Tibial artery (tissue), 4 donors: Measurements from ENCODE around the gene ABCB9.

Experiments
- DNase-seq, 2 donors: peaks; one replicate each; pipeline ENCODE4 v3.0.0-alpha.2; 2019
- H3K27ac ChIP-seq, 2 donors: fragments of 200-600 bp; sonication (generic) in 1 of 2; 1 replicate in 1 of 2; 2 replicates in 1 of 2; pipeline ENCODE4 v1.5.1; 2018 to 2019; ENCODE audit warnings: mild to moderate bottlenecking in 1 of 2
- H3K27me3 ChIP-seq, 2 donors: fragments of 200-600 bp; sonication (generic) in 1 of 2; one replicate each; pipeline versions ENCODE4 v1.5.1 to v1.6.0; 2016 to 2019
- H3K36me3 ChIP-seq, 3 donors: fragments of 200-600 bp; sonication (generic) in 2 of 3; one replicate each; pipeline ENCODE4 v1.5.1; 2016 to 2019; ENCODE audit warnings: mild to moderate bottlenecking in 2 of 3
- H3K4me1 ChIP-seq, 4 donors: fragments of 200-600 bp; sonication (generic) in 2 of 4; 1 replicate in 3 of 4; 2 replicates in 1 of 4; pipeline ENCODE4 v1.5.1; 2016 to 2019
- H3K4me3 ChIP-seq, 2 donors: fragments of 200-600 bp; sonication (generic) in 1 of 2; 1 replicate in 1 of 2; 2 replicates in 1 of 2; pipeline ENCODE4 v1.5.1; 2018 to 2019; ENCODE audit warnings: mild to moderate bottlenecking in 2 of 2
- H3K9me3 ChIP-seq, 3 donors: fragments of 200-600 bp; sonication (generic) in 1 of 3; one replicate each; pipeline ENCODE4 v1.5.1; 2016 to 2019
- CTCF ChIP-seq, 2 experiments: fragments of 200-600 bp in 1 of 2; fragments of 450-650 bp in 1 of 2; IDR thresholded peaks; one replicate each; pipeline ENCODE4 v1.5.1; 2017 to 2019; ENCODE audit warnings: antibody characterized with exemption in 2 of 2, mild to moderate bottlenecking in 1 of 2, moderate library complexity in 1 of 2
- intact Hi-C: fragments of 100-400 bp; cut with DNase I; formaldehyde crosslinking; loops from one replicate; pipeline ENCODE4 v1.15.0; 2023; ENCODE audit warnings: low total_unique reads

The ABCB9 gene

DNA sequence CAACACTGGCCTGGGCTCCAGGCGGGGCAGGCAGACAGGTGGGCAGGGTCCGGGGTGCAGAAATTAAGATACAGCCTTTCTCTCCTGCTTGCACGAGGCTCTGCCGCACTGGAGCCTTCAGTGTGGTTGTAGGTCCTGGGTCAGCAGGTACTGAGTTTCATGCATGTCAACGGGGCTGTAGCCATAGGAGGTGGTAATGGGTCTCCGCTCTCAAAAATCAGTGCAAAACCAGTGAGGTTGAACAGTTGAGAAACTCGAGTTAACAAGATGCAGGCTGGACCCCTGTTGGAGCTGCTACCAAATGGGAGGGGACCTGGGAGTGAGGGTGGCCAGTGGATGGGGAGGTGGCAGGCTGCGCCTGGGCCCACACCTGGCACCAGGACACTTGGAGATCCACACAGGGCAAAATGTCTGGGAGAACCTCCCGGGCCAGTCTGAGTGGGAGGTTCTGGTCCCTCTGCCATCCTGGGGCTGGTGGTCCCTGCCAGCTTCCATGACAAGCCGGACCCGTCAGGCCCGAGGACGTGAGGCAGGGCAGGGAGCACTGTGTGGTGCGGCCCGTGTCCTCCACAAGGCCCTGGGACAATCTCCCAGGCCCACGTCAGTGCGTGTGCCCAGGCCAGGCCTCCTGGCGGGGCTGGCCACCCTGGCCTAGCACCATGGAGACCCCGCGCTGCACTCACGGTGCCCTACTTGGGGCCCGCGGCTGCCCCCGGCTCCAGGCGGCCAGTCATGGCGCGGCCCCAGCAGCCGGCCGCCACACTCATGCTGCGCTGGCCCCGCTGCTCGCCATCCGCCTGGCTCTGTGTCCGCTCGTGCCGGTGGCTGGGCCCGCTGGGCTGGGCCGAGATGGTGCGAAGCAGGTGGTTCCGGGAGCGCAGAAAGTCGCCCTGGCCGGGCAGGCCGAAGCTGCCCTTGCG is 19.3 kb upstream of the ABCB9 start:
- no peak for DNase-seq
- Histone ChIP-seq H3K27me3 (no peaks in the 10 kb centered on the region), H3K4me3 (no peak overlapping the region), H3K27ac (peak overlapping the region; percentile 96 to 98), H3K4me1 (peaks cover 11 to 47% (median 45%) of the 10 kb centered on the region in 4 donors), H3K9me3 (no peaks in the 10 kb centered on the region), H3K36me3 (peaks cover 0 to 62% (median 39%) of the 10 kb centered on the region in 3 donors)
- intact Hi-C loops: loop anchor here (10.0 kb wide), 1 partner anchor 159 kb away; no protein-coding TSS in a partner anchor
- TF ChIP-seq CTCF (IDR thresholded peaks at IDR 0.05): no peak

- peaks cover 0 to 57% (median 32%) of the 10 kb centered on the region in 3 donors for H3K36me3 ChIP-seq
- peak overlapping the region; percentile 7 to 24 for H3K4me3 ChIP-seq
- H3K27ac ChIP-seq: peak overlapping the region; percentile 96 to 98
- H3K4me1 ChIP-seq: peaks cover 11 to 53% (median 50%) of the 10 kb centered on the region in 4 donors
- DNase-seq: no peak
- intact Hi-C loops: loop anchor here (10.0 kb wide), 1 partner anchor 160 kb away; no protein-coding TSS in a partner anchor
- no peaks in the 10 kb centered on the region for H3K9me3 ChIP-seq
- TF ChIP-seq CTCF (IDR thresholded peaks at IDR 0.05): no peak
- no peaks in the 10 kb centered on the region for H3K27me3 ChIP-seq
Observed at GRCh38 chr12:122984612-122985337, 18.5 kb upstream of the ABCB9 start.

- Histone ChIP-seq H3K4me1 (peaks cover 11 to 61% (median 58%) of the 10 kb centered on the region in 4 donors), H3K27me3 (no peaks in the 10 kb centered on the region), H3K27ac (peak overlapping the region; percentile 96 to 98), H3K36me3 (peaks cover 0 to 53% (median 32%) of the 10 kb centered on the region in 3 donors), H3K9me3 (no peaks in the 10 kb centered on the region), H3K4me3 (peak overlapping the region; percentile 7 to 24)
- intact Hi-C loops: loop anchor here (10.0 kb wide), 1 partner anchor 161 kb away; no protein-coding TSS in a partner anchor
- DNase-seq: peak in 1 of 2 donors; percentile 87
- no peak for TF ChIP-seq CTCF (IDR thresholded peaks at IDR 0.05)
Observed at GRCh38 chr12:122983789-122984515, 17.7 kb upstream of the ABCB9 start.

DNA sequence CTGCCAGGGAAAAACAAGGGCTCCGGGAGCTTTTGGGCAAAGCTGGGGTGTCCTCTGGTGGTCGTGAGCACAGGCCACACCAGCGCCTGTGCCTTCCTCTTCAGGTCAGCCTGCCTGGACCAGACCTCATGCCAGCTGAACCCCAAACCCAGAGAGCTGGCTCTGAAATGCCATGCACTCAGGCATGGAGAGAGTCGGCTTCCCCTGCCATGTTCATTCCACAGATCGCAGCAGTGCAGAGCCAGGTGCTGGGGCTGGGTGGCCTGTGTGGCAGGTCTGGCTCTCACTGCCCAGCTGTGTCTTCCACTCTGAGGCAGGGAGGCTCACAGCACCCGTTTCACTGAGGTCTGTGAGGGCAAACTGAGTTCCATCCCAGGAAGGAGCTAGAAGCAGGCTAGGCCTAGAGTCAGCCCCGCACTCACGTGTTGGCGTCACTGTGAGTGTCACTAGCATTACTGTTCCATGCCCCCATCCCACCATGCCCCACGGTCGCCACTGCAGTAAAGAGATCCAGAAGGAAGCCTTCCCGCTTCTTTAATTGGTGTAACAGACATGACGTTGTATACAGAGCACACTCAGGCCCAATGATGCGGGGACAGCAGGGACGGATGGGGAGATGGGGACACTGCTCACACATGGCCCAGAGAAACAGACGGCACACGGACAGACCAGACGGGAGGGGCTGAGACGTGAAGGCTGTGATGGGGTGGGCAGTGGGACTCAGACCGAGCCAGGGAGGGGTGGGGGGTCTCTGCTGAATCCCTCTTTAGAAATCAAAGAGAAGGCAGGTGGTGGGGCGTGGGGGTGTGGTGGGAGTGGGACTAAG is 16.9 kb upstream of the ABCB9 start:
- Histone ChIP-seq H3K27me3 (no peaks in the 10 kb centered on the region), H3K4me1 (peaks cover 11 to 69% (median 63%) of the 10 kb centered on the region in 4 donors), H3K36me3 (peaks cover 0 to 50% (median 31%) of the 10 kb centered on the region in 3 donors), H3K4me3 (peak overlapping the region in 1 of 2 donors; percentile 6), H3K9me3 (no peaks in the 10 kb centered on the region), H3K27ac (peak overlapping the region; percentile 96 to 98)
- peak; percentile 18 to 67 for DNase-seq
- no peak for TF ChIP-seq CTCF (IDR thresholded peaks at IDR 0.05)
- intact Hi-C loops: loop anchor here (10.0 kb wide), 1 partner anchor 162 kb away; no protein-coding TSS in a partner anchor
